ENCODE measurements around the gene B3GALT5.

The B3GALT5 gene

DNA sequence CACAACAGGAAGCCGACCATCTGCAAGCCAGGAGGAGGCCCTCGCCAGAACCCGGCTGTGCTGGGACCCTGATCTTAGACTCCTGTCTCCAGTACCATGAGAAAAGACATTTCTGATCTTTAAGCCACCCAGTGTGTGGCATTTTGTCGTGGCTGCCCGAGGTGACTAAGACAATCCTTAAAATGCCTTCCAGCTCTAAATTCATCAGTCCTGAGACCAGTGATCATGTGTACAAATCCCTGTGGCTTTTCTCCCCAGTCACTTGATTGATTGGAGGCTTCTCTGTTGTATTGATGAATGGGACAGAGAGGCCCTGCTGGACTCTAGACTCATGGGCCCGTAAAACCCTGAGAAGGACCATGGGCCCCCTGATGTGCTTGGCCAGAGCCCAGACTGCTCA lies 36.1 kb downstream of the B3GALT5 start:
- DNase-seq = no peak

DNA sequence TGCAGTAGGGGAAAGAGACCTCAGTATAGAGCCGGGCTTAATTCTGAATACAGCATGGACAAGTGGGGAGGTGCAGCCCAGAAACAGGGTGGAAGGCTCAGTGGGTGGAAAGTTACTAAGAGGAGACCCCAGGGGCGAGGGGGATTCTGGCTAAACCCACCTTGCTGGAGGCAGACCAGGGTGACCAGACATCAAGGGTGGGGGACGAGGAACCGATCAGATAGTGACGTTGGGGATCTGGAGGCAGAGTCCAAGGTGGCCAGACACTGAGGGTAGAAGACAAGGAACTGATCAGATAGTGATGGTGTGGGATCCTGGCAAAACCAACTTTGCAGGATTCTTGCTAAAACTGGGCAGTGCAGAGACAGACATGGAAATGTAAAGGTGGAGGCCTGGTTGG lies 36.8 kb downstream of the B3GALT5 start:
- no peak for DNase-seq

DNA sequence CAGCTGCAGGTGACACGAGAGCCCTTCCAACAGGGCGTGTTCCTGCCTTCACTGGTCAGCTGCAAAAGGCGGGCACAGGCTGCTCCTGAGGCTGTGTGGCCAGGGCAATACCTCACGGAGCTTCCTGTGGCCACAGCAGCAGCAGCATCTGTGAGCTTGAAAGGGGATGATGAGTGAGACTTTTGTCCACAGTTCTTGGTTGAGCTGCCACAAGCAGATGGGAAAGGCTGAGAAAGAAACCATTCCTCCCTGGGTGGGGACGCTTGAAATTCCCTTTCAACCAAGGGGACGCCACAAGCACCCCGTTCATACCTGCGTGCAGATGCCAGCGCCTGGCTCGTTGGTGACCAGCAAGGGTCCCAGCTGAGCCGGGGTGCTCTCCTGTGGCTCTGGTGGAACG lies 37.6 kb downstream of the B3GALT5 start:
- DNase-seq = no peak

DNA sequence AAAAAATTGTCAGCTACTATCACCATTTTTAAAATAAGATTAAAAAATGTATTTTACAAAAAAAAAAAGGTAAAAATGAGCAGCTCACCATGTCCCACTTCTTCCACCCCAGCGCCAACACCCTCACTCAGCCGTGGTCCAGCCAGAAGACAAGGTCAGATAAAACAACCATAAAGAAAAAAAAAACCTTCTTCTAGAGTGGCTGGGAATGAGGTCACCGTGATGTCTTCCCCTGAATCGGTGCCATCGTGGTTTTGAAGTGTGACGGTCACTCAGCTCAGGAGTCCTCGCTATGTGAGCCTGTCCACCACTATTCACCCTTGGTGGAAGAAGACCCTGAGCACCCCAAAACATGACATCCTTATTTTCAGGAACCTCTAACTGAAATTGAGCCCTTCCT lies 38.1 kb downstream of the B3GALT5 start:
- no peak for DNase-seq

DNA sequence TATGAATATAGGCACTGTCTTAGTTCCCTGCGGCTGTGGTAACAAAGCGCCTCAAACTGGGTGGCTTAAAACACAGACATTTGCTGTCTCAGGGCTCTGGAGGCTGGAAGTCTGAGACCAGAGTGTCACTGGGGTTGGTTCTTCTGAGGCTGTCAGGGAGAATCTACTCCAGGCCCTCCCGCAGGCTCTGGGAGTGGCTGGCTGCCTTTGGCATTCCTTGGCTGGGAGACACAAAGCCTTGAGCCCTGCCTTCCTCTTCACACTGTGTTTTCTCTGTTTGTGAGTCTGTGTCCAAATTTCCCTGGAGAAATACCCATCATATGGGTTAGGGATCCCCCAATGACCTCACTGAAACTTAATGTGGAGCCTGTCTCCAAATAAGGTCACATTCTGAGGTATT lies 38.5 kb downstream of the B3GALT5 start:
- no peak for DNase-seq

DNA sequence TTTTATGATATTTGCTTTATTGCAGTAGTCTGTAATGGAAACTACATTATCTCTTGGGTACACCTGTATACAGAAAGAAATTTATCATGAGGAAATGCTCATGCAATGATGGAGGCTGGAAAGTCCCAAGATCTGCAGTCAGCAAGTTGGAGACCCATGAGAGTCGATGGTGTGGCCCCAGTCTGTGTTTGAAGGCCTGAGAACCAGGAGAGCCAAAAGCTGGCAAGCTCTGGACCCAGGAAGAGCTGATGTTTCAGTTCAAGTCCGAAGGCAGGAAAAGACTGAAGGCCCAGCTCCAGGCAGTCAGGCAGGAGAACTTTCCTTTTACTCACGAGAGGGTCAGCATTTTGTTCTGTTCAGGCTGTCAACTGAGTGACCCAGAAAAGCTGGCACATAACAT lies 42.2 kb downstream of the B3GALT5 start:
- no peak for DNase-seq

DNA sequence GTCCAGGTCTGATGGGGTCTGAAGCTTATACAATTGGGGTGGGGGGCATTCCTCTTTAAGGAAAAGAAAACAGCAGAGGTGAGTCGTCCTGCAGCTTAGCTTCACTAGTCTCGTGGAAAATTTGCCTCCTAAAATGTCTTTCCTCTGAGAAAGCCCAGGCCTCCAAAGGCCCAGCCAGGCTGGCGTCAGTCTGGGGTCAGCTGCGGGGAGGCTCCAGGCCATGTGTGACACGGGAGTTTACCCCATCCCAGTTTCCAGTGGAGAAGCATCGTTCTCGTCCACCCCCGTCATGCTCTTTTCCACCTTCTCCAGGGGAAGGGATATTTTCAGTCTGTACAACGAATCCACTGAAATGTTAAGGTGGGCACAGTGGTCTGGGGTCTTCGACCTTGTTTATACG lies 42.8 kb downstream of the B3GALT5 start:
- no peak for DNase-seq

DNA sequence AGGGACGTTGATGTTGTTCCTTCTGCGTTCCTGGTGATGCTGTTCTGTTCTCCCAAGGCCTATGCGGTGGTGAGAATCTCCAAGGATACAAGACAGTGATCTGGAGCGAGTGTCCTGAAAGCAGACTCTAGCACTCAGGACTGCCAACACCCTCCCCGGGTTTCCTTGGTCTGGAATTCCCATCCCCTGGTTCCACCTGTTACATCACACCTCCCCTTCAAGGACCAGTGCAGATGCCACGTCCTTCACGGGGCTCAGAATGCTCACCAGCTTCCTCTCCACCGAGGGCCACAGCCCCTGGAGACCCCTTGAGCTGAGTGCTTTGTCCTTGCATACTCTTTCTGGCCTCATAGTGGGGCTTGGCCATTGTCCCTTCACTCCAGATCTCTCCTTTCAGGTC lies 43.5 kb downstream of the B3GALT5 start:
- no peak for DNase-seq

DNA sequence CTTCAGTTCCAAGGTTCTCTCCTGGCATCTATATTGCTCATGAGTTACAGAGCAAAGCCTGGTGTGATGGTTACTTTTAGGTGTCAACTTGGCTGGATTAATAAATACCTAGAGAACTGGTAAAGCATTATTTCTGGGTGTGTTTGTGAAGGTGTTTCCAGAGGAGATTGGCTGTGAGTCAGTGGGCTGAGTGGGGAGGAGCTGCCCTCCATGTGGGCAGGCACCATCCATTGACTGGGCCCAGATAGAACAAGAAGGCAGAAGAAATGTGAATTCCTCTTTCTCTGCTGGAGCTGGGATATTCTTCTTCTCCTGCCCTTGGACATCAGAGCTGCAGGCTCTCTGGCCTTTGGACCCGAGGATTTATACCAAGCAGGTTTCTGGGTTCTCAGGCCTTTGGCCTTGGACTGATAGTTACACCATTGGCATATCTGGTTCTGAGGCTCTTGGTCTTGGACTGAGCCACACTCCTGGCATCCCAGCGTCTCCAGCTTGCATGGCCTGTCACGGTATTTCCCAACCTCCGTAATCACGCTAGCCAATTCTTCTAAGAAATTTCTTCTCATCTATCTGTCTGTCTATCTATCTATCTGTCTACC lies 44.5 kb downstream of the B3GALT5 start:
- DNase-seq = no peak

DNA sequence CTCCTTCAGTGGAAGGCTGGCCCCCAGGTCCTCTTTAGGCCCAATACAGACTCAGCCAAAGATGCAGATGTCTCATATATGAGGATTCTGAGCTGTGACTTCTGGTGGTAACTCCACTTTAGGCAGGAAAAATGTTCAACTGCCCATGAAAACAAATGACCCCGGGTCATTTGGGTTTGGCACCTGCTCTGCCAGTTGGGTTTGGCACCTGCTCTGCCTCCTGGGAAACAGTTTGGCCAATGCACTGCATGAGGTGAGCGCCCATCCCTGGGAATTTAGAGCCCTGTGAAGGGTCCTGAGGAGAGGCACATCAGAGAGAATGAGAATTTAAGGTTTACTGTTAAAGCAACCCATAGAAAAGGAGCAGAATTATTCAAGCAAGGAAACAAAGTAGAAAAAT lies 45.3 kb downstream of the B3GALT5 start:
- no peak for DNase-seq

DNA sequence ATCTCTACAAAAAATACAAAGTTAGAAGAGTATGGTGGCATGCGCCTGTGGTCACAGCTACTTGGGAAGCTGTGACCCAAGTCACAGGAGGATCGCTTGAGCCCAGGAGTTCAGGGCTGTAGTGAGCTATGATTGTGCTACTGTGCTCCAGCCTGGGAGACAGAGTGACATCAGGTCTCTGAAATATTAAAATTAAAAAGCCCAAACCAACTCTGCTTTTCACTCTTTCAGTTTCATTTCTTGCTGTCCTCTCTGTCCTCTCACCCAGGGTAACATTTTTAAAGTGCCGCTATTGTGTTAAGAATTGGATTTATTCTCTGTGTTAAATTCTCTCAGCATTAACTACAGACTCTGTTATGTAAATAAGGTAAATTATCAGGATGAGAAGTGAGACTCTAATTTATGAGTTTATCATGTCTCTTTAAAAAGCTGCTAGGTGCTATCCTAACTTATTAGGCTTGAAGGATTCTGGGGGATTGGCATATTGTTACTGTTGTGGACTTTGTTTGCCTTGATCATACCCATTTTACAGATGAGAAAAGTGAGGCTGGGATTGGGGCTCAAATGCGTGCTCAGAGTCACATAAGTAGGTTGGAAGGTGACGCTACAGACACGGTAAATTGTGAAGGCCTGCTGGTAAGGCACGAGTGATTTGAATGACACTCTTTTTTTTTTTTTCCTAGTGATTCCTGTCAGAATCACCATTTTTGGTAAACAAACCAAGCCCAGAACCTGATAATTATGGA lies 46.5 kb downstream of the B3GALT5 start:
- DNase-seq = no peak

DNA sequence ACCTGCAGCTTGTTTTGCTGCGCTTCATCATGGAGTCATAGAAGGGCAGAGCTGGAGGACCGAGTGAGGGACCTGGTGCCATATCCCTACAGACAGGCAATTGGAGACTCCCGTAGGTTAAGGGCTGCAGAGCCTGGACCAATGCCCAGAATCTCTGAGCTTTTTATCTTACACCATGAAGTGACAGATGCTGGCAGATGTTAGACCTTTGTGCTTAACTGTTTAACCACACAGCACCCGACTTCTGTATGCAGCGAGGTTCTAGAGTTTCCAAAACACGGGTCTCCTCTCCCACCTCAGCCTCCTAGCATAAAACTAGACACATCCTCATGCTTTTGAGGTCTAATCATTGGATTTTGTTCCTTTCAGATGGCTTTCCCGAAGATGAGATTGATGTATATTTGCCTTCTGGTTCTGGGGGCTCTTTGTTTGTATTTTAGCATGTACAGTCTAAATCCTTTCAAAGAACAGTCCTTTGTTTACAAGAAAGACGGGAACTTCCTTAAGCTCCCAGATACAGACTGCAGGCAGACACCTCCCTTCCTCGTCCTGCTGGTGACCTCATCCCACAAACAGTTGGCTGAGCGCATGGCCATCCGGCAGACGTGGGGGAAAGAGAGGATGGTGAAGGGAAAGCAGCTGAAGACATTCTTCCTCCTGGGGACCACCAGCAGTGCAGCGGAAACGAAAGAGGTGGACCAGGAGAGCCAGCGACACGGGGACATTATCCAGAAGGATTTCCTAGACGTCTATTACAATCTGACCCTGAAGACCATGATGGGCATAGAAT lies 47.6 kb downstream of the B3GALT5 start:
- DNase-seq = no peak

DNA sequence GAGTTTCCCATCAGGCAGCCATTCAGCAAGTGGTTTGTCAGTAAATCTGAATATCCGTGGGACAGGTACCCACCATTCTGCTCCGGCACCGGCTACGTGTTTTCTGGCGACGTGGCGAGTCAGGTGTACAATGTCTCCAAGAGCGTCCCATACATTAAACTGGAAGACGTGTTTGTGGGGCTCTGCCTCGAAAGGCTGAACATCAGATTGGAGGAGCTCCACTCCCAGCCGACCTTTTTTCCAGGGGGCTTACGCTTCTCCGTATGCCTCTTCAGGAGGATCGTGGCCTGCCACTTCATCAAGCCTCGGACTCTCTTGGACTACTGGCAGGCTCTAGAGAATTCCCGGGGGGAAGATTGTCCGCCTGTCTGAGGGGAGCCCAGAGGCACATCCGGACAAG lies 48.4 kb downstream of the B3GALT5 start:
- DNase-seq = no peak

DNA sequence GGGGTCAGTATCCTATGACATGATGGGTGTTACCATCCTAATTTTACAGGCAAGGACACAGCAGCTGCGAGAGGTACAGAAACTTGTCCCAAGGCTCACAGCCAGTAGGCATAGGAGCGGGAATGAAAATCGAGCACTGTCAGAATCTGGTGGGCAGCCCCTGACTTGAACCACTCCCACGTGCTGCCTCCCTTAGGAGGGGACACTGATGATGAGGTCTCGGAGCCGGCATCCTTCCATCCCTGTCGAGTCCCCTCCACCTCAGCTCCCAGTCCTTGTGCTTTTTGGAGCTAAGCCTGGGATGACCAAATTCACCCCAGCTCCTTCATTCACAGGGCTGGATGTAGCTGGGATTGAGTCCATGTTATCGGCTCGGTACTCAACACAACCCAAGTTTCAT lies 49.0 kb downstream of the B3GALT5 start:
- no peak for DNase-seq

DNA sequence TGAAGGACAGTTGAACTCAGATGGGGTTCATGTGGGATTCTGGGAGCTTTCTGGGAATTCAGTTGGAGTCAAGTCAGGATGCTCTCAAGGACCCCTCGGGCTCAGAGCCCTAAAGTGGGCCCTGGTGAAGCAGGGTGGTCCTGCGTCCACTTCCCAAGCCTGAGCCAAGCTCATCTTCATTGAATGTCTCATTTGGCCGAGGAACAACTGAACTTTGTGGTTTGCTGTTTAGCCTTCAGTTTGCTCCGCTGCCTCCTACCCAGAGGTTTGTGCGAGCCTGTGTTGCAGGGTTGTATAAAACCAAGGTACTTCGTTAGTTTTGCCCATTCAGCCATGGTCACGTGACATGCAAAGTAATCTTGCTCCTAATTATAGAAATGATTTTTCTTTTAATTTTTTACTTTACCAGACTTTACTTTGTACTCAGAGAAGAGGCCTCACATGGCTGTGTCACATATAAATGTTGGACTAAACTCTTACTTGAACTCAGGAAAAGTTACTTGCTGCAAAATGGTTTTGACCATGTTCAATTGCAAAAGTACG lies 49.7 kb downstream of the B3GALT5 start:
- DNase-seq = no peak

DNA sequence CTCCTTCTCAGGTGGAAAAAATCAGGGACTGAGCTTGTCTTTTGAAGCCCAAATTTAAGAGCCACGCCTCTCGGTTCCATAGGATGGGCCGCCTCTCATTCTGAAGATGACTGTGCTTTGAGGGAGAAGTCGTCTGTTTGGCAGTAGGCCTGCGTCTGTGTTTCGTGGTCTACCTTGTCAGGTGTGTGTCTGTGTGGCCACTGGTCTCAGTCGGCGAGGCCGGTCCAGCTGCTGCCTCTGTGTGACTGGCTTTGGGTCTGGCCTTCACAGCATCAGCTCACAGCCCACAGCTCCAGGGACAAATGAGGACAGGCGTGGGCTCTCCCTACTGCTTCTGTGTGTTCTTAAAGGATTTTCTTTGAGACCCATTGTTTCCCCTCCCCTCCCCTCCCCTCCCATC lies 50.3 kb downstream of the B3GALT5 start:
- no peak for DNase-seq

DNA sequence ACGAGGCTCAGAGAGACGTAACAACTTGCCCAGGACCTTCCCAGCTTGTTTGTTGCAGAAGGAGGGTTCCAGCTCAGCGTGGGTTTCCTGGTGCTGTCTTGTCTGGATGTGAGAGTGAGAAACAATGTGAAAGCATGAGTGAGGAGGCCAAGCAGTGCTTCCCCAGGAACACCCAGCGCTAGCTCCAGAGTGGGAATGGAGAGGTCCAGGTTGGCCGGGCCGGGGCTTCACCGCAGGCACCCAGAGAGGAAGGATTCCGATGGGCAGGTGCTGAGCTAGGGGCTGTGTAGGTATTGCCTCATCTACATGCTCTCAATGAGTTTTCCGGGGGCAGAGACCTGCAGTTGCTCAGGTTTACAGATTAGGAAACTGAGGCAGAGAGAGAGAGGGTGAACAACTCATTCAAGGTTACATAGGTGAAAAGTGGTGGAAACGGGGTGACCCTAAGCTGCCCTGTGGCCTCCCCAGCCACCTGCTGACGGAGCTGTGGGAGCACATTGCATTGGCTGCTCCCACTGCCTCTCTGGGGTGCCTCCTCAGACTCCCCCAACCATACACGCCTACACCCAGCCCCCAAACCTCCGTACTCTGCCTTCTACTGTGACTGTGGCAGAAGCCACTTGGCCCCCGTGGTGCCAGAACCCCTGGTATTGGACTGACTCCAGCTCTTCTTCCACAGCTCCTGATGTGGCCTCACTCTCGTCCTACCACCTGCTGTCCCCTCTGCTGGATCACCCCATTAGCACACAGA lies 51.2 kb downstream of the B3GALT5 start:
- no peak for DNase-seq

DNA sequence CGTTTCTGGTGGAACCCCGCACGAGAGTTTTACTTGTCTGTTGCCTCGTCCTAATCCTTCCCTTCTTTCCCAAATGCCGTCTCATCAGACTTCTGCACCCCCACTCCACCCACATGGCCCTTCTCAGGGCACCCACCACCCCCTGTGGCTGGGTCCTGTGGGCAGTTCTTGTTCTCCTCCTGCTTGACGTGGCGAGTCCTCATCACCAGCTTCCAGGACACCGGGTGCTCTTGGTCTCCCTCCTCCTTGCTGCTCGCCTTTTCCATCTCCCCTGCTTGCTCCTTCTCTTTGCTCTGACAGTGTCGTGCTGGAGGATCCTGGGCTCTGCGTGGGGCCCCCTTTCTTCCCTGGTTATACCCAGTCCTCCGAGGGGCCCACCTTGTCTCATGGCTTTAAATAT lies 51.8 kb downstream of the B3GALT5 start:
- DNase-seq = no peak

DNA sequence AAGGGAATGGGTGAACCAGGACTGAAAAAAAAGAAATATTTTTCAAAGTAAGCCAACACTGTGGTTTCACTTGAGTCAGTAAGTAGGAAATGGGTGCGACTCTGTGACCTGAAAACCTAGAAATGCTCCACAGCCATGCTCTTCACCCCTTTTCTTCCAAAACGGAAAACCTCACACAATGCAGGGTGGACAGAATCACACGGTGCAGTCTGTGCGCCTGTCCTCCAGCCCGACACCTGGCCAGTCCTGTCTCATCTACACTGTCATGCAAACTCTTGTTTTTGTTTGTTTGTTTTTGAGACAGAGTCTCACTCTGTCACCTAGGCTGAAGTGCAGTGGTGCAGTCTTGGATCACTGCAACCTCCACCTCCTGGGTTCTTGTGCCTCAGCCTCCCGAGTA lies 53.3 kb downstream of the B3GALT5 start:
- DNase-seq = no peak

DNA sequence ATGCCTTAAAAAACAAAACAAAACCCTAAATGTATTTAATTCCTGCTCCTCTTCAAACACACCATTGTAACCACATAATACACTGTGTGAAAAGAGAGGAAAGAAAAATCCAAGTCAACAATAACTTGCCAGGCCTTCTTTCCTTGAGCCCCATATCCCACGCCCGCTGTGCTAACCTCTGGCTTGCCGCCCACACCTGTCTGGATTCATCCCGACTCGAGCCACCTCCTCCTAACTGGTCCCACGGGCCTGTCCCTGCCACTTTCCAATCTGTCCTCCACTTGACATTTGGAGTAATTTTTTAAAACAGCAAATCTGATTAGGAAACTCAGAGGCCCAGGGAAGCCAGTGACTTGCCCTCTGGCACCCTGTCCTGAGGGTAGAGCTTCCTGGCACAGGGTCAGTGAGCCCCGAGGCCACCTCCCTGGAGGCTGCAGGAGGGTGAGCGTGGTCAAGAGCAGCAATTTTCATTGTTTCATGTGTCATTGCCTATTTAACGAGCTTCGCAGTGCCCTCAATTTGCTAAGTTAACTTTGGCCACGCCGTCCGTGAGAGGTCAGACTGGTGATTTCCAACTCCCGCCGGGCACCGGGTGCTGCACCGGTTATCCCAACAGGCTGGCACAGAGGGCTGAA lies 54.1 kb downstream of the B3GALT5 start:
- no peak for DNase-seq

DNA sequence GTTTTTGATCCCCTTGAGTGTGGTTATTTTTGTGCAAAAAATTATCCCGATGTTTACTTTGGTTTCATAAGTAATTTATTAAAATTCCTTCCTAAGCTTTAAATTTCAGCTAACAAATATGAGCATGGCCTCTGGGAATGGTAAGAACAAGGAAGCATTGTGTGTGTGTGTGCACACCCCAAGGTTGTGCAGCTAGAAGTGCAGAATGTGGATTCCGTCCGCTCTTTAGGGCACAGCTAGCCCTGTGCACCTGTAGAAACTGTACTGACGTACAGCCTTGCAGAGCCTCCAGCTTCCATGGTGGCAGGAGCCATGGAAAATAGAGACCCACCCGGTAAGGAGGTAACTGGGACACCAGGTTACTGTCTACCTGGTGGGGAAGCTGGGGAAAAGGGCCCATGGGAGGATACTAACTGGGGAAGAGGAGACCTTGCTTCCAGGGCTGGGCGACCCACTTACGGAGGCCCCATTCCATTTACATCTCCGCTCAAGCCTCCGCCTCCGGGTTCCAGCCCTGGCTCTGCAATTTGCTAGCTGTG lies 54.7 kb downstream of the B3GALT5 start:
- no peak for DNase-seq

DNA sequence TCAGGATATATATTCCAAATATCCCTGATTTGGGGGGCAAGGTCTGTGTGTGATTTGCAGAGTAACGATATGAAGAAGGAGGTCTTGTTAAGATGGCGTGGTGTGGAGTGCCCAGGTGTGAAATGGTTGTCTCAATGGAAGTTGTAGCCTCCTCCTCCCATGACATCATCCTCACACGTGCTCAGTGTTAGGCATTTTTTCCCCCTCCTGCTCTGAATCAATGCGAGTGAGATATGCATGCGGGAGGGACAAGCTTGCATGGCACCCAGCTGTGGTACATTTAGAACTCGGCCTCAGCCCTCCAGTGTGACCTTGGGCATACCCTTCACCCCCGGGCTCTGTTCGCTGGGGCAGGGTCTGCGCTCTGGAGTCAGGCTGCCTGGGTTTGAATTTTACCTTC lies 55.6 kb downstream of the B3GALT5 start:
- DNase-seq = no peak
